Gastroesophageal sphincter (tissue), 3 donors: ENCODE results near the gene C22orf15.

ENCODE experiments used
- CTCF ChIP-seq, 4 experiments: fragments of 200-600 bp in 2 of 4; fragments of 450-650 bp in 2 of 4; sonication (generic) in 1 of 4; IDR thresholded peaks; one replicate each; pipeline ENCODE4 v1.5.1; 2017 to 2019; ENCODE audit warnings: antibody characterized with exemption in 4 of 4, mild to moderate bottlenecking in 2 of 4, moderate library complexity in 2 of 4
- EP300 ChIP-seq: sonication (generic); formaldehyde crosslinking; IDR thresholded peaks from one replicate; pipeline ENCODE4 v1.6.1; 2017; ENCODE audit warnings: antibody characterized with exemption, mild to moderate bottlenecking
- POLR2A ChIP-seq, 2 donors: fragments of 450-650 bp; IDR thresholded peaks; one replicate each; pipeline ENCODE4 v1.6.1; 2017; ENCODE audit warnings: antibody characterized with exemption in 2 of 2, mild to moderate bottlenecking in 2 of 2, moderate library complexity in 1 of 2
- POLR2AphosphoS5 ChIP-seq: sonication (generic); formaldehyde crosslinking; IDR thresholded peaks from one replicate; pipeline ENCODE4 v1.6.1; 2017; ENCODE audit warnings: antibody characterized with exemption

GRCh38 chr22:23756891-23757290, 5.9 kb upstream of the C22orf15 start:
- TF ChIP-seq CTCF (IDR thresholded peaks at IDR 0.05) (no peak), POLR2AphosphoS5 (no peak), POLR2A (IDR thresholded peaks at IDR 0.05) (no peak), EP300 (no peak)
